Measurements from ENCODE around the gene FOXP1.

The FOXP1 gene

GRCh38 chr3:71392251-71392650 lies 191.3 kb downstream of the FOXP1 start:
- DNase-seq: no peak

DNA sequence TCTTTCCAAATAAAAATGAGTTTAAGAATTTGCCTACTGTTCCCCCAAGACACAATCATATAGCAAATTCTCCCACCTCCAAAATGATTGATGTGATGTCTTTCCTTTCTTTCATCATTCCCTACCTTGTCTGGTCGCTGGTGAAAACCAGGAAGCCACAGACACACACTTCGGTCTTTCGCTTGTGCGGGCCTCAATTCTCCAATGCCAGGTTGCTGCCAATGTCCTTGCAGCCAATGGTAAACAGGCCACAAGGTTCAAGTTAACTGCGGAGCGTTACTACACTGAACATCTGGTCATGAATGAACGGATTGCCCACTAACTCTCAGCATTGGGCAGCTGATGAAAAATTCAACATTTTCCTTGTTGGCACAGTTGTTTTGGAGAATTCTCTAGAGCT lies 192.2 kb downstream of the FOXP1 start:
- DNase-seq: no peak

- no peak for DNase-seq
Measured at GRCh38 chr3:71389911-71390573, 193.5 kb downstream of the FOXP1 start.

DNA sequence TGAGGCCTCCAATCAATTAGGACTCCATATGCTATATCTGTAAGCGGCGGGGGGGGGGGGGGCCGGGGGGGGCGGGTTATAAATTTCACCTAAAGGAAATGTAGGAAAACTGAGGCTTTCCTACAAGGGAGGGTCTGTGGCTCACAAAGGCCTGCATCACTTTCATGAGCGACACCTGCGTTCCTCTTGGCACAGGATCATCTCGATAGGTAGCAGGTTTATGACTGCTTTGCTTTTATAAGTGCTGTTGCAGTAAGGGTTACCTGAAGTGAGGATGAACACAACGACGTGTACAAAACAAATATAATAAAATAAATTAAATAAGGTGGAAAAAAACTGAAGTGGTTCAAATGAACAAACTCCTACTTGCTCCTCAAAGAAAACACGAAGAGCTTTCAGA lies 194.3 kb downstream of the FOXP1 start:
- no peak for DNase-seq

- no peak for DNase-seq
Measured at GRCh38 chr3:71388535-71389120, 194.9 kb downstream of the FOXP1 start.

DNA sequence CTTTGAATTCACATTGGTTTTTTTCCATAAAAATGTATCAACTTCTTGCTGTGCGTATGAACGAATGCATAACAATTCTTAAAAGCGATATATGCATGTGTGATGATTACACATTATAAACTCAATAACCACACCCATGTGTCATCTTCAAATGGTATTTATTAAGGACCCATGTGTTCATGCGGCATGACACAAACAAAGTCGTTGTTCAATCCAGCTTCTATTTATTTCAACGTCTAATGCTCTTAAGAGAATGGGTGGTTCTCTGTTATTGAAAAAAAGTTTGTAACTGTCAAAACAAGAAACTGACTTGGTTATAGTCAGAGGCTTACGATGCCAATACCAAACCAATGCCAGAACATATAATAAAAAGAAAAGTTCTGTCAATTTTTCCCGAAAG lies 195.9 kb downstream of the FOXP1 start:
- DNase-seq: no peak

GRCh38 chr3:71384837-71385716 lies 198.5 kb downstream of the FOXP1 start:
- DNase-seq: no peak

GRCh38 chr3:71384388-71384787 lies 199.1 kb downstream of the FOXP1 start:
- DNase-seq: no peak

GRCh38 chr3:71380096-71380495 lies 203.4 kb downstream of the FOXP1 start:
- no peak for DNase-seq

DNA sequence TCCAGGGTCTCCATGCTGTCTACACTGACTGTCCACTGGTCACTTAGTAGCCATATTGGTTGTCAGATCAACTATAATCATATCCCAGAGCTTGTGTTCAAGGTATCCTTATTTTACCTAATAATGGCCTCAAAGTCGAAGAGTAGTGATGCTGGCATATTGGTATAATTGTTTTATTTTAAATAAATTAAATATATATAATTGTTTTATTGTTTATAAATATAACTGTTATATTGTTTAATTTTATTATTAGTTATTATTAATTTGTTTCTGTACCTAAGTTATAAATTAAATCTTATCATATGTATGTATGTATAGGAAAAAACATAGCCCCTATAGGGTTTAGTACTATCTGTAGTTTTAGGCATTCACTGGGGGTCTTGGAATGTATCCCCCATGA lies 205.0 kb downstream of the FOXP1 start:
- no peak for DNase-seq

DNA sequence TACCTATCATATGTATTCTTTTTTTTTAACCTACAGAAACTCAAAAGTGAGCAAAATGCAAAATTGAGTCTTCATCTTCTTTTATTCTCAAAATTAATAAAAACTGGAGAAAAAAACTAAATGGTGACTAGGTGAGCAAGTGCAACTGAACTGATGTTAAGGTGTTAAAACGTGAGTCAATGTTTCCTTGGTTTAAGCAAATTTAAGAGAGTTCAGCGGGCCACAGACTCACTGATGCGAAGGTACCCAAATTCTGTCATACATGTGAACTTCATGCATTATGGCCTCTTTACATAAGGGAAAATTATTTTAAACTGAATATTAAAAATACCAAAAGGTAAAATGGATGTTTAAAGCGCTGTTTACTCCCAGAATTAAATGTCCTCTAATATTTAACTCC lies 206.6 kb downstream of the FOXP1 start:
- DNase-seq: no peak

- no peak for DNase-seq
Measured at GRCh38 chr3:71376503-71376902, 207.0 kb downstream of the FOXP1 start.

GRCh38 chr3:71374582-71374981 lies 208.9 kb downstream of the FOXP1 start:
- DNase-seq: no peak

- DNase-seq: no peak
Measured at GRCh38 chr3:71372911-71373637, 210.5 kb downstream of the FOXP1 start.

DNA sequence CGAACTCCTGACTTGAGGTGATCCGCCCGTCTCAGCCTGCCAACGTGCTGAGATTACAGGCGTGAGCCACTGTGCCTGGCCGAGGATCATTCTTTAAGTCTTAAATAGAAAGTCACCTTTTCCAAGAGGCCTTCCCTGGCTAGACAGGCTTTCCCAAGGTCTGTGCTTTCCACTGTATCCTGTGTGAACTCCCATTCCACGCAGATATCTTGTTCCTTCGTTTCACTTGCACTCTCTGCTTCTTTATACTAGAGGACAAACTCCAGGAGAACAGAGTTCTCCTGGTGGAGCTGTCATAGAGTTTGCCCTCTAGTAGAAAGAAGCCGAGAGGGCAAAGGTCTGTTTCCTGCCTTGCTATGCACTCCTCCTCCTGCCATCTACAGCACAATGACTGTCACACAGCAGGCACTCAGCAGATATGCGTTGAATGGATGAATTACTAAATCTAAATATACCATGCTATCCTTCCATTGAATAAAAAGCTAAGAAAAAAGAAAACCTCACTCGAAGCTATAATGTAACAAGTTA lies 211.2 kb downstream of the FOXP1 start:
- DNase-seq: no peak

DNA sequence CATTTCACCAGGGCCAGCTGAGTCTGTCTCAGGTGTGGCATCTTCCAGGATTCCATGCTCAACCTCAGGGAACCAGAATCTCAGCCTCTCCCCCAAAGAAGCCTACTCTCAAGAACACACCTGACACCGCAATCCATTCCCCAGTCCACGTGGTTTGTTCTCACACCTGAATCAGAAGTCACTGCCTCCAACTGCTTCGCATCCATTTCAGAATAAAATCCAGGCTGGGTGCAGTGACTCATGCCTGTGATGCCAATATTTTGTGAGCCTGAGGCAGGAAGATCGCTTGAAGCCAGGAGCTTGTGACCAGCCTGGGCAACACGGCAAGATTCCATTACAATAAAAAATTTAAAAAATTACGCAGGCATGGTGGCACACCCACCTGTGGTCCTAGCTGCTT lies 212.2 kb downstream of the FOXP1 start:
- no peak for DNase-seq

GRCh38 chr3:71370467-71370866 lies 213.1 kb downstream of the FOXP1 start:
- no peak for DNase-seq

DNA sequence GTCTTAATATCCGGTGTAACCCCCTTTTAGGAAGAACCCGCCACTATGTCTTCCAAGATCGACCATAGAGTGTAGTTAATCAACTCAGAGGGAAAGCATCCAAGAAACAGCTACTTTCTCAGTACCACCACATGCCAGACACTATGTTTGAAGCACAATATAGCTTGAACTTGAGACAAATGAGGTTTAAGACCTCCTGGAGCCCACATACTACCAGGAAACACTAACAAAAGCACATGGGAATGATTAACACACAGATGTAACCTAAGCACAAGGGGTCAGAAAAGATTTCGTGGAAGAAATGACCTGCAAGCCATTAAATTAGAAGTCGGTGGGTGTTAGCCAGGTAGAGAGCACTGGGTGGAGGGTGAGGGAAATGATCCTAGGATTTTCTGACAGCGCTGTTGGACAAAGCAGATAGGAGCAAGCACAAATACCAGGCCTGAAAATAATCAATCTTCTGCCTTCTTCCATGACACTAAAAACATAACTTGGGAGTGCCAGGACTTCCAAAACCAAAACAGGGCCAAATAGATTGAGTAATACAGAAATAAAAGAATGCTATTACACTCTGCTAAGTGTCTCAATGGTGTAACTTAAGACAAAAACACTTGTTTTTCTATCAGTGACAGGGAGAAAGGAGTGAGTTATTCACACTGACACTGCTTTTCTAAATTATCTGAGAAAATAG lies 213.7 kb downstream of the FOXP1 start:
- no peak for DNase-seq

- no peak for DNase-seq
Measured at GRCh38 chr3:71366988-71367604, 216.4 kb downstream of the FOXP1 start.

- no peak for DNase-seq
Measured at GRCh38 chr3:71361334-71361890, 222.1 kb downstream of the FOXP1 start.

- no peak for DNase-seq
Measured at GRCh38 chr3:71360764-71361163, 222.8 kb downstream of the FOXP1 start.

- DNase-seq: no peak
Measured at GRCh38 chr3:71360180-71360579, 223.3 kb downstream of the FOXP1 start.
